WTC11 (cell line): ENCODE measurements around the gene KLHL9. TPM values are rescaled to one million over a fixed set of nuclear protein-coding genes. Genes with fewer than 3 reads are reported as not detected.

Source experiments
- ATAC-seq: fragments of 200-7000 bp; cut with Tn5 transposase; 2 replicates; pipeline ENCODE4 v1.10.0; 2021; ENCODE audit warnings: mild to moderate bottlenecking, moderate library complexity
- CTCF ChIA-PET: fragments of 300-600 bp; sonication (Branson Sonifier 250); formaldehyde crosslinking; loops from one replicate; lab custom pipeline; 2021; ENCODE audit warnings: antibody characterized with exemption; lab: Charles Lee
- POLR2A ChIA-PET: fragments of 350-600 bp; sonication (Branson Sonifier 250); formaldehyde crosslinking; loops from one replicate; lab custom pipeline; 2021; ENCODE audit warnings: antibody characterized with exemption; lab: Charles Lee
- DNase-seq: peaks from one replicate; pipeline ENCODE4 v3.0.0; 2021; ENCODE audit warnings: low spot score
- H3K27ac Mint-ChIP-seq: 2 replicates; pipeline ENCODE4 v1.8.0; 2021; ENCODE audit warnings: mixed read lengths
- H3K27me3 Mint-ChIP-seq: 2 replicates; pipeline ENCODE4 v1.8.0; 2021; ENCODE audit warnings: low read depth, mild to moderate bottlenecking, moderate library complexity, mixed read lengths
- H3K36me3 Mint-ChIP-seq: 2 replicates; pipeline ENCODE4 v1.8.0; 2021; ENCODE audit warnings: mixed read lengths
- H3K4me1 Mint-ChIP-seq: 2 replicates; pipeline ENCODE4 v1.8.0; 2022; ENCODE audit warnings: mixed read lengths
- H3K4me3 Mint-ChIP-seq: 2 replicates; pipeline ENCODE4 v1.8.0; 2021; ENCODE audit warnings: mild to moderate bottlenecking, moderate library complexity, mixed read lengths
- H3K9me3 Mint-ChIP-seq: 2 replicates; pipeline ENCODE4 v1.8.0; 2021; ENCODE audit warnings: mixed read lengths
- CDX4 ChIP-seq: fragments of 250-450 bp; sonication (Bioruptor Pico); IDR thresholded peaks from 2 replicates; pipeline ENCODE4 v1.9.0; 2021; ENCODE audit warnings: moderate library complexity, mild to moderate bottlenecking, inconsistent platforms, borderline replicate concordance
- CTCF ChIP-seq: fragments of 200-600 bp; IDR thresholded peaks from 2 replicates; pipeline ENCODE4 v1.8.0; 2022; ENCODE audit warnings: antibody characterized with exemption
- ELF4 ChIP-seq: sonication (generic); formaldehyde crosslinking; IDR thresholded peaks from 2 replicates; pipeline ENCODE4 v1.8.1; 2022; ENCODE audit warnings: low read depth, mild to moderate bottlenecking, moderate library complexity, missing genetic modification reagents
- FOXJ3 ChIP-seq: sonication (generic); formaldehyde crosslinking; IDR thresholded peaks from 2 replicates; pipeline ENCODE4 v1.9.0; 2021; ENCODE audit warnings: missing genetic modification reagents, mild to moderate bottlenecking, borderline replicate concordance
- FOXP1 ChIP-seq: sonication (generic); formaldehyde crosslinking; IDR thresholded peaks from 2 replicates; pipeline ENCODE4 v1.8.0; 2022; ENCODE audit warnings: missing genetic modification reagents, mild to moderate bottlenecking, moderate library complexity, borderline replicate concordance
- GRHL2 ChIP-seq: fragments of 250-450 bp; sonication (Bioruptor Pico); IDR thresholded peaks from 2 replicates; pipeline ENCODE4 v1.8.0; 2022; ENCODE audit warnings: mild to moderate bottlenecking, moderate library complexity; ENCODE audit not compliant: insufficient replicate concordance, severe bottlenecking
- HMGA2 ChIP-seq: fragments of 250-450 bp; sonication (Bioruptor Pico); IDR thresholded peaks from 2 replicates; pipeline ENCODE4 v1.4.0; 2021; ENCODE audit warnings: mild to moderate bottlenecking, moderate library complexity
- JUN ChIP-seq: sonication (generic); formaldehyde crosslinking; IDR thresholded peaks from 2 replicates; pipeline ENCODE4 v1.8.0; 2023; ENCODE audit warnings: mild to moderate bottlenecking, missing genetic modification reagents
- MLX ChIP-seq: sonication (generic); formaldehyde crosslinking; IDR thresholded peaks from 2 replicates; pipeline ENCODE4 v1.8.1; 2023; ENCODE audit warnings: mild to moderate bottlenecking, missing genetic modification reagents, moderate library complexity
- MXD4 ChIP-seq: fragments of 250-450 bp; sonication (Bioruptor Pico); IDR thresholded peaks from 2 replicates; pipeline ENCODE4 v1.8.0; 2021; ENCODE audit warnings: mild to moderate bottlenecking, moderate library complexity, borderline replicate concordance
- NFE2L1 ChIP-seq: sonication (generic); formaldehyde crosslinking; IDR thresholded peaks from 2 replicates; pipeline ENCODE4 v1.8.1; 2023; ENCODE audit warnings: missing genetic modification reagents
- NR1H2 ChIP-seq: sonication (generic); formaldehyde crosslinking; IDR thresholded peaks from 2 replicates; pipeline ENCODE4 v1.9.0; 2021; ENCODE audit warnings: mild to moderate bottlenecking, moderate library complexity, missing genetic modification reagents
- OVOL2 ChIP-seq: fragments of 250-450 bp; sonication (Bioruptor Pico); IDR thresholded peaks from 2 replicates; pipeline ENCODE4 v1.9.0; 2021; ENCODE audit warnings: mild to moderate bottlenecking, borderline replicate concordance
- PRDM15 ChIP-seq: sonication (generic); formaldehyde crosslinking; IDR thresholded peaks from 2 replicates; pipeline ENCODE4 v1.8.0; 2022; ENCODE audit warnings: missing genetic modification reagents
- RELA ChIP-seq: sonication (generic); formaldehyde crosslinking; IDR thresholded peaks from 2 replicates; pipeline ENCODE4 v1.8.1; 2022; ENCODE audit warnings: missing genetic modification reagents, mild to moderate bottlenecking, borderline replicate concordance
- RORB ChIP-seq: fragments of 250-450 bp; sonication (Bioruptor Pico); IDR thresholded peaks from 2 replicates; pipeline ENCODE4 v1.9.0; 2021; ENCODE audit warnings: mild to moderate bottlenecking
- ZBTB43 ChIP-seq: sonication (generic); formaldehyde crosslinking; IDR thresholded peaks from 2 replicates; pipeline ENCODE4 v1.8.1; 2023; ENCODE audit warnings: mild to moderate bottlenecking, missing genetic modification reagents
- ZNF263 ChIP-seq: sonication (generic); formaldehyde crosslinking; IDR thresholded peaks from 2 replicates; pipeline ENCODE4 v1.8.1; 2022; ENCODE audit warnings: low read depth, mild to moderate bottlenecking, moderate library complexity, missing genetic modification reagents
- ZNF396 ChIP-seq: fragments of 250-450 bp; sonication (Bioruptor Pico); IDR thresholded peaks from 2 replicates; pipeline ENCODE4 v1.8.0; 2021; ENCODE audit warnings: mild to moderate bottlenecking, moderate library complexity, borderline replicate concordance
- ZNF416 ChIP-seq: fragments of 250-450 bp; sonication (Bioruptor Pico); IDR thresholded peaks from 2 replicates; pipeline ENCODE4 v1.9.0; 2021; ENCODE audit warnings: mild to moderate bottlenecking, inconsistent platforms
- ZNF425 ChIP-seq: fragments of 250-450 bp; sonication (Bioruptor Pico); conservative IDR thresholded peaks from 2 replicates; pipeline ENCODE4 v1.9.0; 2021; ENCODE audit warnings: mild to moderate bottlenecking
- total RNA-seq: library from RNA; stranded (reverse); gene quantifications from 3 replicates; pipeline ENCODE4 v1.2.3, GENCODE V29; 2021

KLHL9 gene
- total RNA-seq, 1 experiment from 2014 or later: 17.4 TPM

- H3K27ac Mint-ChIP-seq: no peak overlapping the region
- DNase-seq (no peak), ATAC-seq (no peak)
- no peaks in the 10 kb centered on the region for H3K4me1 Mint-ChIP-seq
- ChIA-PET CTCF (interaction anchor here (0.6 to 1.2 kb wide), 4 partner anchors 36 to 176 kb away, joined by 3 to 4 read pairs (median 3); no protein-coding TSS in a partner anchor), POLR2A (no interaction called here)
- H3K9me3 Mint-ChIP-seq: peaks cover 7% of the 10 kb centered on the region
- no peak overlapping the region for H3K4me3 Mint-ChIP-seq
- no peaks in the 10 kb centered on the region for H3K36me3 Mint-ChIP-seq
- H3K27me3 Mint-ChIP-seq: peaks cover 29% of the 10 kb centered on the region
- no peak for TF ChIP-seq ZNF416 (CRISPR knock-in tag)
- no peak for TF ChIP-seq CTCF
- no peak for TF ChIP-seq FOXJ3 (CRISPR knock-in tag)
Measured at GRCh38 chr9:21289848-21290247, 45.4 kb downstream of the KLHL9 start.

- H3K36me3 Mint-ChIP-seq: no peaks in the 10 kb centered on the region
- TF ChIP-seq RORB (CRISPR knock-in tag) (no peak), JUN (CRISPR knock-in tag) (no peak), OVOL2 (CRISPR knock-in tag) (no peak), ZNF263 (CRISPR knock-in tag) (no peak), HMGA2 (CRISPR knock-in tag) (no peak)
- no peak overlapping the region for H3K4me3 Mint-ChIP-seq
- DNase-seq (no peak), ATAC-seq (no peak)
- H3K27ac Mint-ChIP-seq: no peak overlapping the region
- H3K4me1 Mint-ChIP-seq: no peaks in the 10 kb centered on the region
- peaks cover 18% of the 10 kb centered on the region for H3K27me3 Mint-ChIP-seq
- H3K9me3 Mint-ChIP-seq: peaks cover 7% of the 10 kb centered on the region
- ChIA-PET POLR2A (no interaction called here), CTCF (no interaction called here)
Measured at GRCh38 chr9:21287280-21287679, 47.9 kb downstream of the KLHL9 start.

- Mint-ChIP-seq H3K4me1 (no peaks in the 10 kb centered on the region), H3K4me3 (no peak overlapping the region), H3K27ac (no peak overlapping the region), H3K9me3 (peaks cover 7% of the 10 kb centered on the region), H3K27me3 (peaks cover 20% of the 10 kb centered on the region), H3K36me3 (no peaks in the 10 kb centered on the region)
- DNase-seq (no peak), ATAC-seq (no peak)
- CTCF ChIA-PET: no interaction called here
- POLR2A ChIA-PET: no interaction called here
- TF ChIP-seq CDX4 (CRISPR knock-in tag) (no peak), FOXP1 (no peak), MLX (CRISPR knock-in tag) (no peak), ZBTB43 (CRISPR knock-in tag) (no peak), ZNF425 (CRISPR knock-in tag) (no peak), PRDM15 (CRISPR knock-in tag) (no peak), NR1H2 (CRISPR knock-in tag) (no peak), RELA (no peak), MXD4 (no peak), NFE2L1 (CRISPR knock-in tag) (no peak), ZNF396 (CRISPR knock-in tag) (no peak), ELF4 (CRISPR knock-in tag) (no peak), GRHL2 (CRISPR knock-in tag) (no peak)
Measured at GRCh38 chr9:21286659-21287058, 48.5 kb downstream of the KLHL9 start.
